Esophagus squamous epithelium (tissue), 5 donors: Measurements from ENCODE around the gene RUNX1. TPM values are rescaled to one million over a fixed set of nuclear protein-coding genes. Genes with fewer than 3 reads are reported as not detected.
"Not testable (repeated sequence)": the region's sequence is repeated elsewhere in the genome, so short reads cannot be mapped to it uniquely, and the experiment has no call there.

ENCODE experiments used
- DNase-seq: peaks from one replicate; lab custom pipeline; 2025; lab: John Stamatoyannopoulos, UW
- H3K27ac ChIP-seq, 4 donors: fragments of 200-600 bp; sonication (generic); one replicate each; pipeline ENCODE4 v1.5.1; 2016 to 2019; ENCODE audit warnings: mild to moderate bottlenecking in 1 of 4
- H3K27me3 ChIP-seq, 4 donors: fragments of 200-600 bp; sonication (generic); 1 replicate in 3 of 4; 2 replicates in 1 of 4; pipeline versions ENCODE4 v1.5.1 to v1.6.0; 2017 to 2021; ENCODE audit warnings: antibody characterized with exemption in 1 of 4
- H3K36me3 ChIP-seq, 3 donors: fragments of 200-600 bp; sonication (generic); one replicate each; pipeline ENCODE4 v1.5.1; 2016 to 2019
- H3K4me1 ChIP-seq, 3 donors: fragments of 200-600 bp; sonication (generic); one replicate each; pipeline ENCODE4 v1.5.1; 2017 to 2019
- H3K4me3 ChIP-seq, 4 donors: fragments of 200-600 bp; sonication (generic); 1 replicate in 3 of 4; 2 replicates in 1 of 4; pipeline ENCODE4 v1.5.1; 2016 to 2019; ENCODE audit warnings: mild to moderate bottlenecking in 2 of 4, moderate library complexity in 1 of 4
- H3K9me3 ChIP-seq, 3 donors: fragments of 200-600 bp; sonication (generic); one replicate each; pipeline ENCODE4 v1.5.1; 2016 to 2019
- CTCF ChIP-seq, 6 experiments: fragments of 450-650 bp in 4 of 6; fragments of 200-600 bp in 2 of 6; sonication (generic) in 2 of 6; IDR thresholded peaks; one replicate each; pipeline ENCODE4 v1.5.1; 2016 to 2019; ENCODE audit warnings: antibody characterized with exemption in 6 of 6, mild to moderate bottlenecking in 4 of 6, moderate library complexity in 4 of 6
- POLR2A ChIP-seq, 4 donors: fragments of 450-650 bp; IDR thresholded peaks; one replicate each; pipeline ENCODE4 v1.6.1; 2017; ENCODE audit warnings: antibody characterized with exemption in 4 of 4, mild to moderate bottlenecking in 4 of 4, moderate library complexity in 3 of 4
- WGBS, 2 donors: methylation state at CpG; one replicate each; pipeline ENCODE4 v1.1.5; 2018; 5-methylcytosine and 5-hydroxymethylcytosine counted together
- intact Hi-C: fragments of 100-400 bp; cut with DNase I; formaldehyde crosslinking; loops from one replicate; pipeline ENCODE4 v1.15.0; 2022
- total RNA-seq, 4 donors: library from RNA; depleted of rRNA; stranded (reverse); fragments of >200 nt; gene quantifications; one replicate each; pipeline ENCODE4 v1.1.0, GENCODE V29; 2016
- donor health status: DM: yes; HTN: yes; CAD: no.

Gene RUNX1
- total RNA-seq, 4 donors from 2014 or later = 8.2 to 25.4 (median 18.3) TPM

- TF ChIP-seq CTCF (IDR thresholded peaks at IDR 0.05) (no peak), POLR2A (IDR thresholded peaks at IDR 0.05) (no peak)
- Histone ChIP-seq H3K4me3 (no peak overlapping the region), H3K9me3 (no peaks in the 10 kb centered on the region), H3K36me3 (no peaks in the 10 kb centered on the region), H3K27ac (no peak overlapping the region), H3K4me1 (no peaks in the 10 kb centered on the region), H3K27me3 (peaks cover 0 to 3% (median 0%) of the 10 kb centered on the region in 4 donors)
- WGBS, 2 donors = 60 to 100% methylated on average over 1 of the region's 1 CpG
- intact Hi-C loops = no loop called here
- no peak for DNase-seq
These were observed 96.4 kb downstream of the RUNX1 start for GRCh38 chr21:34952701-34953100.

GRCh38 chr21:34951868-34952267 lies 97.2 kb downstream of the RUNX1 start:
- intact Hi-C loops, H3K4me3 ChIP-seq, H3K4me1 ChIP-seq, DNase-seq, H3K36me3 ChIP-seq, H3K9me3 ChIP-seq, H3K27ac ChIP-seq, H3K27me3 ChIP-seq: not testable (repeated sequence)
- WGBS, 2 donors = 75% methylated on average over 4 of the region's 4 CpGs

GRCh38 chr21:34950980-34951379 lies 98.1 kb downstream of the RUNX1 start:
- no peaks in the 10 kb centered on the region for H3K4me1 ChIP-seq
- no peak for DNase-seq
- H3K27ac ChIP-seq = no peak overlapping the region
- H3K9me3 ChIP-seq = no peaks in the 10 kb centered on the region
- 86 to 92% methylated on average over 4 of the region's 4 CpGs for WGBS, 2 donors
- no peak overlapping the region for H3K4me3 ChIP-seq
- intact Hi-C loops = no loop called here
- H3K27me3 ChIP-seq = peaks cover 0 to 3% (median 0%) of the 10 kb centered on the region in 4 donors
- no peak for TF ChIP-seq POLR2A (IDR thresholded peaks at IDR 0.05)
- TF ChIP-seq CTCF (IDR thresholded peaks at IDR 0.05) = no peak
- no peaks in the 10 kb centered on the region for H3K36me3 ChIP-seq

- H3K4me1 ChIP-seq = no peaks in the 10 kb centered on the region
- intact Hi-C loops = no loop called here
- peaks cover 0 to 3% (median 0%) of the 10 kb centered on the region in 4 donors for H3K27me3 ChIP-seq
- H3K27ac ChIP-seq = no peak overlapping the region
- no peak for TF ChIP-seq POLR2A (IDR thresholded peaks at IDR 0.05)
- TF ChIP-seq CTCF (IDR thresholded peaks at IDR 0.05) = no peak
- H3K9me3 ChIP-seq = no peaks in the 10 kb centered on the region
- no peak overlapping the region for H3K4me3 ChIP-seq
- H3K36me3 ChIP-seq = no peaks in the 10 kb centered on the region
- 83 to 84% methylated on average over 9 to 10 of the region's 10 CpGs for WGBS, 2 donors
- no peak for DNase-seq
These were observed 99.6 kb downstream of the RUNX1 start for GRCh38 chr21:34949499-34949898.

GRCh38 chr21:34949030-34949429 lies 100.1 kb downstream of the RUNX1 start:
- H3K36me3 ChIP-seq = no peaks in the 10 kb centered on the region
- H3K9me3 ChIP-seq = no peaks in the 10 kb centered on the region
- TF ChIP-seq POLR2A (IDR thresholded peaks at IDR 0.05) = no peak
- no peak for TF ChIP-seq CTCF (IDR thresholded peaks at IDR 0.05)
- peaks cover 0 to 3% (median 0%) of the 10 kb centered on the region in 4 donors for H3K27me3 ChIP-seq
- no peak overlapping the region for H3K4me3 ChIP-seq
- H3K4me1 ChIP-seq = no peaks in the 10 kb centered on the region
- DNase-seq = no peak
- 67 to 72% methylated on average over 1 to 4 of the region's 4 CpGs for WGBS, 2 donors
- intact Hi-C loops = no loop called here
- no peak overlapping the region for H3K27ac ChIP-seq

- H3K27ac ChIP-seq = no peak overlapping the region
- WGBS, 2 donors = 75 to 87% methylated on average over 5 of the region's 5 CpGs
- no peaks in the 10 kb centered on the region for H3K36me3 ChIP-seq
- no peak for DNase-seq
- TF ChIP-seq CTCF (IDR thresholded peaks at IDR 0.05) = no peak
- no peak for TF ChIP-seq POLR2A (IDR thresholded peaks at IDR 0.05)
- no peaks in the 10 kb centered on the region for H3K9me3 ChIP-seq
- H3K4me3 ChIP-seq = no peak overlapping the region
- H3K27me3 ChIP-seq = peaks cover 0 to 3% (median 0%) of the 10 kb centered on the region in 4 donors
- H3K4me1 ChIP-seq = no peaks in the 10 kb centered on the region
- intact Hi-C loops = no loop called here
These were observed 100.9 kb downstream of the RUNX1 start for GRCh38 chr21:34948157-34948556.
